Stimulated activated CD4-positive, alpha-beta T cell treated with anti-CD3 and anti-CD28 coated beads, Interleukin-12 subunit alpha, Interleukin-12 subunit beta, amount 100 ng/mL, for 24 hours (primary cell): ENCODE measurements around the gene TGM4.
"Not testable (repeated sequence)": the region's sequence is repeated elsewhere in the genome, so short reads cannot be mapped to it uniquely, and the experiment has no call there.

Source experiments
- DNase-seq, 2 experiments: peaks; one replicate each; pipeline ENCODE4 v3.0.0-alpha.2; 2020; ENCODE audit warnings: low read depth in 2 of 2

TGM4 gene

DNA sequence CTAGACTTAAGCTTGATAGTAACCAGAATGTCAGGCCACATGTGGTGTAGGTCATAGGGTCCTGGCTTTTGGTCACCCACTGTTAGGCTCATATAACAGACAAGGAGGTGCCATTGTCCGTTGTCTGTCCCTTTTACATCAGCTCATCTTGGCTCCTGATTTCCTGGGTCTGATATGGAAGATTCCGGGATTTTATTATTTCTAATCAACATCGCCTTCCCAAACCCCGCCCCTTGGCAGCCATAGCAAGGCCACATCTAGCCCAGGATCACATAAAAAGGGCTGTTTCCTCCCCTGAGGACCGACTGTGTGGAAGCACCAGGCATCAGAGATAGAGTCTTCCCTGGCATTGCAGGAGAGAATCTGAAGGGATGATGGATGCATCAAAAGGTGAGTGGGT, at the start of gene TGM4:
Gene TGM4, plus strand, starts transcription at position 301 of the 400 bp plus-strand sequence. Its CDS starts 71 bp downstream, at position 372.
- no peak for DNase-seq

DNA sequence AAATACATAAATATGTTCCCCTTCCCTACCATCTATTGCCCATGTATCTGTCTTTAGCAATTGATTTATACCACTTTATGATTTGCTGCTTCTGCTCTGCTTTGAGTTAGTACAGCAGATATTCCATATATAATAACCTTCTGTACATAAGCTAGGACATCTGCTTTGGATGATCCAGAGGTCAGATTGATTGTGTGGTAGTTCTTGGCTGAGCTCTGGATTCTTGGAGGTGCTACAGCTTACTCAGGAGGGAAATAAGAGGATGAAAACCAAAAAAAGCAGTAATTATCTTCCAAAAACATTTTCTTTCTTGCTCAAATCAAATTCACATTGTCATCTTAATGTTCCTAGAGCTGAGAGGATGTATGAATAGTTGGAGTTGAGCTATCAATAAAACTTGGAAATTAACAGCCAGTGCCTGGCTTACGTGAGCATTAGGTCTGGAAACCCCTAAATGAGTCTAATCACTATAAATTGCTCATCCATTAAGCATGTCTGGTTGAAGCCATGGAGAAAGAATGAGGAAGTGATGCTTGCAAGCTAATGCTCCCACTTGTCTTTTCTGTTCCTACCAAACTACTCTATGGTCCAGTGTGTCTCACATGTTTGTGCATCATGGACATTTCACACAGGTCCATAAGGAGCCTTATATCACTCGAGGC, 49.0 kb upstream of the TGM4 start:
- no peak for DNase-seq

DNA sequence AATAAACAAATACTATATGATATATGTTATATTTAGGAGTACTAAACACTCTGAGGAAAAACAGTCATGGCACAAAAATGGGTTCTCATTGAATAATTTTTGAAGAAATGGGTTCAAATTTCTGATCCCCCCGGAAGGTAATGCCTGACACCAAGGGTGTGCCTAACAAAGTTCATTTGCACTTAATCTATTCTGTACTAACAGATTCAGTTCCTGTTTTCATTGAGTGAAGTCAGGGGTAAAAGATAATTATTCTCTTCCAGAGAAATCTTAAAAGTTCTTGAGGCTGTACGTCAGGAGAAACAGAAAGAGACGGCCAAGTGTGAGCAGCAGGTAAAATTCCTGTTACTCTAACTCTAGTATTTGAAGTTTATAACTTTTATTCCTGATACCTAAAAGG, 47.2 kb upstream of the TGM4 start:
- DNase-seq = no peak

DNA sequence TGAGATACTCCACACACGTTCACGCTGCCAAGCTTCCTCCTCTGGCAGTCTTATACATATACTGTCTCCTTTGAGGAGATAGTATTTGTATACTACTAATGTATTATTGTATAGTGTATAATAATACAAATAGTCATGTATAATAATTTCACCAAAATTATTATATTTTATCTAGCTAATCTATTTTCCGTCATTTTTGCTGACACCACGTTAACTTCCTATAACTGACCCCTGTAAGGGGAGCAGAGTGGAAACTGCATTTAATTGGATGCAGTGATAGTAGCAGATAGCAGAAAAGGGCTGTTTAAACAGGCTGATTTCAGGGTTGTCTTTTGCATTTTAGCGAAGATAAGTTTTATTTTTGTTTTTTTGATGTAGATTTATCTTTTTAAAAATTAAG, 43.2 kb upstream of the TGM4 start:
- no peak for DNase-seq

DNA sequence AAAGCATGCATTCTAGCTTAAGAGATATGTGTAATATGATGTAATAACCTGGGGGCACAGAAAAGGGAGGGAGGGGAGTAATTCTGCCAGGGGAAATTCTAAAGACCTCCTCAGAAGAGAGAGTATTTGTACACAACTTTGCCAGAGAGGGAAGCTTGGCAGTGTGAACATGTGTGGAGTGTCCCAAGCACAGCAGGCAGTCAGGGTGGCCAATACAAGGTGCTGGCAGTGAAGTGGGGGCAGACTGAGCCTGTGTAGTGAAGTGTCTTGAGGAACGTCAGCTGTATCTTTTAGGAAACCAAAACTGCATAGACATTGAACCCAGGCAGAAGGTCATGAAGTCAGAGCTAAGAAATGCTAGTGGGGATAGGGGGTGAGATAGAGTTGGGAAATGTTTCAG, 42.4 kb upstream of the TGM4 start:
- no peak for DNase-seq

DNA sequence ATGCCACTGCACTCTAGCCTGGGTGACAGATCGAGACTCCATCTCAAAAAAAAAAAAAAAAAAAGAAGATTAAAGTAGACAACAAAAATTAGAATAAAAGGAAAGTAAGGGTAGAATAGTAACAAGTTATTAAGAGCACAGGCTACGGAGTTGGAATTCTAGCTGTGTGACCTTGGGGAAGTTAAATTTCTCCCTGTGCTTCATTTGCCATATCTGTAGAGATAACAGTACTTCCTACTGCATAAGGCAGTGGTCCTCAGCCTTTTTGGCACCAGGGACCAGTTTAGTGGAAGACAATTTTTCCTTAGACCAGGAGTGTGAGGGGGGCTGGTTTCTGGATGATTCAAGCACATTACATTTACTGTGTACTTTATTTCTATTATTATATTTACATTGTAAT, 41.4 kb upstream of the TGM4 start:
- no peak for DNase-seq

DNA sequence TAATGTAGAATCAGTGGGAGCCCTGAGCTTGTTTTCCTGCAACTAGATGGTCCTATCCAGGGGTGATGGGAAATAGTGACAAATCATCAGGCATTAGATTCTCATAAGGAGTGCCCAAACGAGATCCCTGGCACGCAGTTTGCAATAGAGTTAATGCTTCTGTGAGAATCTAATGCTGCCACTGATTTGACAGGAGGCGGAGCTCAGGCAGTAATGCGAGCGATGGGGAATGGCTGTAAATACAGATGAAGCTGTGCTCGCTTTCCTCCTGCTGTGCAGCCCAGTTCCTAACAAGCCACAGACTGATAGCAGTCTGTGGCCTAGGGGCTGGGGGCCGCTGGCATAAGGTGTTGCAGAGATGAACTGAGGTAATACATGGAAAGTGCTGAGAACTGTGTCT, 41.0 kb upstream of the TGM4 start:
- no peak for DNase-seq

DNA sequence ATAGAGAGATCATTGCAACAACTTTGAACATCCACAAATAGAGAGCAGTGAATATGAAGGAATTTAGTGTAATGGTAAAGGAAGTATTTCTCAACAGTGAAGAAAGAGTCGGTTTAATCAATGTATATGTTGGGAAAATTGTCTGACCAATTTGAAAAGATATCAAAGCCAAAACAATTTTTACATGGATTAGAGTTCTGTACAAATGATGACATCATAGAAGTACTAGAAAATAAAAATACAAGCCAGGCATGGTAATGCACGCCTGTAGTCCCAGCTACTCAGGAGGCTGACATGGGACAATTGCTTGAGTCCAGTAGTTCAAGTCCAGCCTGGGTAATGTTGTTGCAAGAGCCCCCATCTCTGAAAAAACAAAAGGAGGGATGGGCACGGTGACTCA, 38.7 kb upstream of the TGM4 start:
- no peak for DNase-seq

DNA sequence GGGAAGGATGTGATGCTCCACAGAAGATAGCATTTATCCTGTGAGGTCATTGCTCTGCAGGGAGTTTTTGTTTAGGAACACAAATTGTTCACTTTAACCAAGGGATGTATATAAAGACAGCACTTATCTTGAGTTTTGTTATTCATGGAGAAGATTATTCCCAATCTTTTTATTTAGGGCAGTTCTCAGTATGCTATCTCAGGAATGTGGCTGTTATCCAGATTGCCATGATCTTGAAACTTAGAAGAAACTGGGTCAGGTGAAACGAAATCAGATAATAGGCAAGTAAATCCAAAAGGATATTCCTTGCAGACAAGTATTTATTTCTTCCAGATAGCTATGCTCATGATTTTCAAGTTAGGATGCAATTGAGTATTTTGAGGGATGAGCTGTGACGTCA, 32.0 kb upstream of the TGM4 start:
- DNase-seq = no peak

DNA sequence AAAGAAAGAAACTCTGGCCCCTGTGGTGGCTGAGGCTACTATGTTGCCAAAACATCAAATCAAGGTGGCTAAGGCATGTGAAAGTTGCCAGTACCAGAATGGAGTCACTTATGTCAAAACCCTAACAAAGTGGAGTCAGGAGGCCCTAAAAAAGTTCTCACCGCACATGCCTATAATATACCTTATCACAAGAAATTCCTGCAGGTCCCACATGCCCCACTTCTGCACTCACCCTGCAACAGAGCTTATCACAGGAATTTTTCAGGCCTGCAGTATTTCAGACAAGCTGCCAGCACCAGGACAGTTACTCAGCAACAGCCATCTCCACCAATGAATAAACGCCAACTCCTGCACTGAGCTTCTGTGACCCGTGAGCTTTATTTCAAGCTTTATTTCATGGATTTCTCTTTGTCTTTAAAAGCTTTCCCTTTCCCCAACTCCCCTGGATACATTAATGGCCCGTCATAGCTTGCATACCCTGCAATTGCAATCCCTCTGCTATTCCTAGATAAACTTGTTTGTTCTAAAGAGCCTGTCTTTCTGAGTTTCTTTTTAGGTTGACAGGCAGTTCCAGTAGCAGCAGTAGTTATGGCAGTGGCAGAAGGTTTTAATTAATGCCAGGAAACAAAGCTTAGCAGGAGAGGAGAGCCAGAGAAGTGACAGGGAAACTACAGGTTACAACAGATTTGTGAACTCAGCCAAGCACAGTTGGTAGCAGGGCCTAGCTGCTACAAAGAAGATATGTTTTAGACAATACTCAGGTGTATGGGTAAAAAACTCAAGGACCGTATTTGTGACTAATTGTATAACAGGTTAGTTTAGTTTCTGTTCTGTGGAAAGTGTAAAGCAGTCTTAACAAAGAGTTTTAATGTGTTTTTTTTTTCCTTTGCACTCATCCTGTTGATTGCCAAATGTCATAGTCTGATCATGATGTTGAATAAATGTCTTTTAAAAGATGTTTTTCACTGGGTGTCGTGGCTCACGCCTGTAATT, 28.6 kb upstream of the TGM4 start:
- no peak for DNase-seq

DNA sequence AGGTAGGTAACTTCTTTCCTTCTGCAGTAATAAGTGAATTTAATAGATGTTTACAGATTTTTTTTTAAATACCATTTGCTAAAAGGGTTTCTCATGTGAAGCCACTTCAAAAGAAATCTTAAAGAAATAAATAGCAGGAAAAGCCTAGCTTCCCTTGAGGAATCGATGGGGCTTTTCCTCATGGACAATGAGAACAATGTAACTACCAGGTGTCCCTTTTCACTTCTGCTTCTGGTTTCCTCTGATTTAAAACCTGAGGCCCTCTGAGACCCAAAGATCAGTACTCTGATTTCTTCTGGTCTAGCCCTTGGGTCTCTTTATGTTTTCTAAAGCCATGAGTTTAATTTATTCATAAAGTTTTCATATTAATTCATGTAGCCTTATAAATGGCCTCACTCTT, 25.8 kb upstream of the TGM4 start:
- no peak for DNase-seq

DNA sequence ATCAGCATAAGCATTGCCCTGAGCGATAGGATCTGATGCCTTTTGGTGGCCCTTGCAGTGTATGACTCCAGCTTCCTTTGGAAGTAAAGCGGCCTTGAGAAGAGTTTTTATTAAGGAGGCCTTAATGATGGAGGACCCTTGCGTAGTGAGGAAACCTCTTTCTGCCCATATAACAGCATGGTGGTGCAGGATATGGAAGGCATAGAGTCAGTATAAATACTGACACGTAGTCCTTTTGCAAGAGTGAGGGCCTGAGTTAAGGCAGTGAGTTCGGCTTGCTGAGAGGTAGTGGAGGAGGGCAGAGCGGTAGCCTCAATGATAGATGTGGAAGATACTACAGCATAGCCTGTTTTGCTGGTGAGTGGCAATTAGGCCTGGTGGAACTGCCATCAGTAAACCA, 17.7 kb upstream of the TGM4 start:
- DNase-seq = not testable (repeated sequence)

DNA sequence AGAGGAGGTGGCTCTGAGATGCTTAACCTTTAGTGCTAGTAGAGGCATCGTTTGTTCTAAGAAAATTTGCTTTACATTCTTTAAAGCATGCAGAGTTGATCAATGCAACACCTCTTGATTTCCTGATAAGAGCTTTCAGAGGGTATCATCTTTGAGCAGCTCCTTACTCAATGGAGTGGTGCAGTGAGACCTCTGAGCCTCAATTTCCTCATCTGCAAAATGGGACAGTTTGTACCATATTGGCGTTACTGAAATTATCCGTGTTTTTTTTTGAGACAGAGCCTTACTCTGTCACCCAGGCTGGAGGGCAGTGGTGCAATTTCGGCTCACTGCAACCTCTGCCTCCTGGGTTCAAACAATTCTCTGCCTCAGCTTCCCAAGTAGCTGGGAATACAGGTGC, 14.3 kb upstream of the TGM4 start:
- DNase-seq = no peak

DNA sequence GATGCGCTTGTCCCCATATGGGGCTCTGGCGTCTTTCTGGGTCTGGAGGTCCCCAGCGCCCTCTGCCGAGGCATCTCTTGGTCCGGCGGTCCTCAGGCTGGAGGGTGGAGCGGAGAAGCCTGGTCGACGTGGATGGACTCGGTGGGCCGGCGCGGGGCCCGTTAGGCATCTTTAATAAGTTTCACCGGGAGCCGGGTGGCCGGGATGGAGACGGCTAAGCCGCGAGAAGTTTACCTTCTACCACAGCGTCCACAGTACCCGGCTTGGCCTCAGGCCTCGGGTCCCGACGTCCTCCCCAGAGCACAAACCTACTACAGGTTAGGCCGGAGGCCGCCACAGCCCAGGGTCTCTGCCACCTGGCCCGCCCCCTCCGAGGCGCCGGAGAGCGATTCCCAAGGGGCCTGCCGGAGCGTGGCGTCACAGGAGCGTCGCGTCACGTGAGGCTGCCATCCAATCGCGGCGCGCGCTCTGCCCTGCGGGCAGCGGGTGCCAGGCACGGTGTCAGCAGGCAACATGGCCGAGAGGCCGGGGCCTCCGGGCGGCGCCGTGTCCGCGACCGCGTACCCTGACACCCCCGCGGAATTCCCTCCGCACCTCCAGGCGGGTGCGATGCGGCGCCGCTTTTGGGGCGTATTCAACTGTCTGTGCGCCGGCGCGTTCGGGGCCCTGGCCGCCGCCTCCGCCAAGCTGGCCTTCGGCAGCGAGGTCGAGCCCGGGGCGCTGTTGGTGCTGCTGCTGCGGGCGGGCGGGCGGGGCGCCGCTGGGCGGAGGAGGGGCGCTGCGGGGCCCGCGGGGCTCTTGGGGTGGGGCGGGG, 12.8 kb upstream of the TGM4 start, which contains the start of gene TMEM42:
Gene TMEM42, plus strand, starts transcription at position 501 of the 814 bp plus-strand sequence. Its CDS starts 13 bp downstream, at position 514.
- DNase-seq = peak; percentile 71 to 80

DNA sequence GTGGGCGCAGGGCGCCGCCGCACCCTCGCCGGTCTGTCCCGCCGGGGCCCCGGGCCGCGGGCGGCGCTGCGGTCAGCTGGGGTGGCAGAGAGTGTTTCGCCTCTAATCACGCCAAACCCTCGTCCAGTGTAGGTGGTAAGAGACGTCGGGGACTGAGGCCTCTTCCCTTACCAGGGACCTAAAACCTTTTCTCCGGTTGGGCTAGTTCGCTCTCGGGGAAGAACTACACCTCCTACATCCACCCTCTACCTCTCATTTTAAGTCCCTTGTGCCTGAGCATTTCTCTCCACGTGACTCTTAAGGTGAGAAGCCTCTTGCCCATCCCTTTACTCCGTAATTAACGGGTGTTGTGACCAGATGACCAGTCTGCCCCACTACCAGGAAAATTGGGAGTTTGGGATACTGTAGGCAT, 12.2 kb upstream of the TGM4 start:
- no peak for DNase-seq

DNA sequence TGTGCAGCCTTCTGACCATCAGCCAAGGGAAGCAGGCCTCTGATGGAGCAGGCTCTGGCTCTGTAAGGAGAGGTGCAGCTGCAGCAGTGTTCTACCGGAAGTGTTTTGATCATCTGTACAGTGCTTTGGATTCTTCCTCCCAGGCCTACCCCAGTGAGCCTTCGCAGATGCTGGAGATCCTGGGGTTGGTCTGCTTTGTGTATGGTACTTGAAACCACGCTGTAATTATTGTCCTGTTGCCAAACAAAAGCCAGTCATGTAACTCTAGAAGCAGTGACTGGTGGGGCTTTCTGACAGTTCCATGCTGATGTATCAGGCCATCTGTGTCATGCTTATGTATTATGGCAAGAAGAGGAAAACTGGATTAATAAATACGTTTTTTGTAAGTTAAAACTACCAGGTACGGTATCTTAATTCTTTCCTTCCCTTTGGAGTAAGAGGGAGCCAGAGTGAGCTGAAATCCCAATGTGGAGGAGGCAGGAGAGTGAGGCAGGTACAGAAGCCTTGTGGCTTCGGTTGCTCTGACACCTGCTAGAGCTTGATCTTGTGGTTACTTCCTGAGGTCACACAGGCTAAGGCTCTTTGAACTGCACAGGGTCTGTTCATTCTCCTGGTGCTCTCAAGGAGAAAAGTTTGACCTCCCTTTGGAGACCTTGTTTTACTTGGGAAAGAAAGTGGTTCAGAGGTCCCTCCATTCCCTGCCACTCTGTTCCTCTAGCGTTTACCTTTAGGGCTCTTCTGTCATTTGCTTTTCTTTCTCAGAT, 9.0 kb upstream of the TGM4 start:
- no peak for DNase-seq

DNA sequence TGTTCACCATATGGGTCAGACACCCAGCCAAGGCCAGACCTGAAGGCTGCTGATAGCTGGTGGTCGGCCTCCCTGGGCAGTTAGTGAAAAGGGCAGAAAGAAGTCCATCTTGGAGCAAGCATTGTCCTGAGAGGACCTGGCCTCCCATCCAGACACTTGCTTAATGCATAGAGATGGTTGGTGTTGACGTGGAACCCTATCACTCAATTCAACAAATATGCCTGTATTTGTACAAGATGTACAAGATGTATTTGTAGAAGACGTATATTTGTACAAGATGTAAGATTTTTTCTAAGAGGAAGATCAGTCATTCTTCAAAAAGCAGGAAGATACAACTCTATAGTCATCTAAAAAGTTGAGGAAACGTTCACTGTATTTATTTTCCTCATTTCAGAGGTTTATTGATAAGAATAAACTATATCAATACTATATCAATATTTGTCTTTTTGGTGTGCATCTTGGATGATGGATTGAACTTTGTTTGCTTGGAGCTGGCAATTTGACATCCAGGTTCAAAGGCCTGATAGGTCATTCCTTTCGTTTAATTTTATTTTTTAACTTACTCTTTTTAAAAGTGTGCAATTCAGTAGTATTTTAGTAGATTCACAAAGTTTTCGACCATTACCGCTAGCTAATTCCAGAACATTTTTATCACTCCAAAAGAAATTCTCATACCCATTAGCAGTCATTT, 6.8 kb upstream of the TGM4 start:
- DNase-seq = no peak

DNA sequence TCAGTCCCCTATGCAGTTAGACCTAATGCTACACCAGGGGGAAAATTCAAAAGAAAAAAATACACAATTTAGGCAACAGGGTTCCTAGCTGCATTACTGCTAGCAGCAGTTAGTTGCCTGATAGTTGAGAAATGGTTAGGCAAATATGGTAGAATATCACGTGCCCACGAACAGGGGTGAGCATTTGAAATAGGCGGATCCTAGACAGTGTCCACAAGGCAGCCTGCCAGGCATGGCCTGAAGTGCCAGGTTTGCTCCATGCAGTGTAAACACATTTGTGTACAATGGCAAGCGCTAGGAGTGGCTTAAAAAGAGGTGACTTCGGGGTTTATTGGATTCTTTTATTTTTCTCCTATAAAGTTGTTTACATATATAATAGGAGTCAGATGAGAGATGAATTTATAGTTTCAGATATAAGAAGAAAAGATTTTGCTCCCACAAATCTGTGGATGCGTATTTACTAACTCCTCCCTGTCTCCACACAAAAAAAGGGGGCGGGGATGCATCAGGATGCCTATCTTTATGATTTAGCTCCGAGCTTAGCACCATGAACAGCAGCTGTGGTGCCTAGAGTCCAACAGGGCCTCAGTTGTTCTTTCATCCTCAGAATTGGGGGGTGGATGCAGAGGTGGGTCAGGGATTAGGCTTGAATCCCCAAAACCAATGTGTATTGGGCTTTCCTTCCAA, 3.9 kb upstream of the TGM4 start:
- no peak for DNase-seq

DNA sequence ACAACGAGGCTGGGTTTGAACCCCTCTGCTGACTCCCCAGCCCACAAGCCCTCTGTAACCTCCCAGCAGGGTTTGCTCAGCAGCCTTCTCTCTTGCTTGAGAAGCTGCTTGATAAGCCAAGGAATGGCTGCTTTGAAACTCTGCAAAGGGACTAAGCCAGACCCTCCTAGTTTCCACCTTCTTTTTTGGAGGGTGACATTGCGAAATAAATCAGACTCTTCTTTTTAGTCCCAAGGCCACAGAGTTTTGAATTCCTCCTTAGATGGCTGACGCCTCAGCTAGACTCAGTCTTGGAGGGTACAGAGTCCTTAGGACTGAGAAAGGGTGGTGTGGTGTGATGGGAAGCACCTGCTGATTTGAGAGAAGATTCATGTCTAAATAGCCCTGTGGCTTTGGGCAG, 1.2 kb downstream of the TGM4 start:
- no peak for DNase-seq

DNA sequence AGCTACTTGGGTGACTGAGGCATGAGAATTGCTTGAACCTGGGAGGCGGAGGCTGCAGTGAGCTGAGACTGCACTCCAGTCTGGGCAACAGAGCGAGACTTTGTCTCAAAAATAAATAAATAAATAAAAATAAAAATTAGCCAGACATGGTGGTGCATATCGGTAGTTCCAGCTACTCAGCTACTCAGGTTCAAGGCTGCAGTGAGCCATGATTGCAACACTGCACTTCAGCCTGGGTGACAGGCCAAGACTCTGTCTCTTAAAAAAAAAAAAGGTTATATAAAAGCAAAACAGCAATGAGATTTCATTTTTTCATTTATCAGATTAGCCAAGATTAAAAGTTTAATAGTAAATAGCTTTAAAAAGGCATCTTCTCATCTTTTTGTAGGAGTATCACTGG, 2.9 kb downstream of the TGM4 start:
- no peak for DNase-seq
